ENCODE measurements around the gene PATL1.
"Not testable (repeated sequence)": the region's sequence is repeated elsewhere in the genome, so short reads cannot be mapped to it uniquely, and the experiment has no call there.

PATL1 gene, protein sequence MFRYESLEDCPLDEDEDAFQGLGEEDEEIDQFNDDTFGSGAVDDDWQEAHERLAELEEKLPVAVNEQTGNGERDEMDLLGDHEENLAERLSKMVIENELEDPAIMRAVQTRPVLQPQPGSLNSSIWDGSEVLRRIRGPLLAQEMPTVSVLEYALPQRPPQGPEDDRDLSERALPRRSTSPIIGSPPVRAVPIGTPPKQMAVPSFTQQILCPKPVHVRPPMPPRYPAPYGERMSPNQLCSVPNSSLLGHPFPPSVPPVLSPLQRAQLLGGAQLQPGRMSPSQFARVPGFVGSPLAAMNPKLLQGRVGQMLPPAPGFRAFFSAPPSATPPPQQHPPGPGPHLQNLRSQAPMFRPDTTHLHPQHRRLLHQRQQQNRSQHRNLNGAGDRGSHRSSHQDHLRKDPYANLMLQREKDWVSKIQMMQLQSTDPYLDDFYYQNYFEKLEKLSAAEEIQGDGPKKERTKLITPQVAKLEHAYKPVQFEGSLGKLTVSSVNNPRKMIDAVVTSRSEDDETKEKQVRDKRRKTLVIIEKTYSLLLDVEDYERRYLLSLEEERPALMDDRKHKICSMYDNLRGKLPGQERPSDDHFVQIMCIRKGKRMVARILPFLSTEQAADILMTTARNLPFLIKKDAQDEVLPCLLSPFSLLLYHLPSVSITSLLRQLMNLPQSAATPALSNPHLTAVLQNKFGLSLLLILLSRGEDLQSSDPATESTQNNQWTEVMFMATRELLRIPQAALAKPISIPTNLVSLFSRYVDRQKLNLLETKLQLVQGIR

DNA sequence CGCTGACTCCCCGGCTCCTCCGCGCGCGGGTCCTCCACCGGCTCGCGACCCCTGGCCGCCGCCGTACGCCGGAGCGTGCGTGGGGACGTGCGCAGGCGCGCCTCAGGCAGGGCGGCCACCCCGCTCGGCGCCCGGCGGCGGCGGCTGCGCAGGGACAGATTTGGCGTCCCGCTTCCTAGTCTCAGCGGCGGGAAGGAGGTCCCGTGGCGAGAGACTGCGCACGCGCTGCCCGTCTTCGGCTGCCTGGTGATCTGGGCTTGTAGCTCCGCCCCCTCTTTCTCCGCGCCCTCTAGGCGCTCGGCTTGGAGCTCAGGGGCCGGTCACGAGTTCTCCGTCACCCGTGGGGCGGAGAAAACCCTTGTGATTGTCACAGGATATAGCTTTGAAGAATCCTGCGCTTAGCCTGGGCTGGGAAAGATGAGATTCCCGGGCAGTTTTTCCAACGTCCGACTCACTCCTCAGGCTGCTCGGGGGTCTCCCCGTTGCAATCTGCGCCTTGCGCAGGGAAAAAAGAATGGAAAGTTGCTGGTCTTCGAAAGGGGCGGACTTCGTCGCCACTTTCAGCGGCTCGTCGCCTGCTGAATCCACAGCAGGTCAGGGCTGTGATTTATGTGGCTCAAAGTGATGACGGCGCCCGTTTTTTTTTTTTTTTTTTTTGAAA is at the start of gene PATL1:
Gene PATL1, minus strand, starts transcription at position 88 of the 661 bp plus-strand sequence. CDS start 142 bp downstream, outside the sequence.
- DNase-seq, result peak; percentile 96

DNA sequence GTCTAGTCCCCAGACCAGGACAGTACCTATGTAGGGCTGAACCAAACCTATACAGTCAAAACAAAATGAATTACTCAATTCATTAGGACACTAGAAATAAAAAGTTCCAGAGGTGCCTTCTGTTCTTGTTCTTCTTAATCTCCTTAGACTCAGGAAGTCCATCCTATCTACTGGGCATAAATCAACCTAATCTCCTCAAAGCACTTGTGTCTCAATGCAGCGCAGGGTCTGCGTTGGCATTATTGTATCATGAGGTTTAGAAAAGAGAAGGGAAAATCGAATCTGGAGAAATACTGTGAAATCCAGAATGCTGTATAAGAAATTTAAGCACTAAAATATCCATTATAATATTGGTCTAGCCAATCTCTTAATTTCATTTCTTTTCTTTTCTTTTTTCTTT is 47.2 kb upstream of the PATL1 start:
- no peak for DNase-seq

DNA sequence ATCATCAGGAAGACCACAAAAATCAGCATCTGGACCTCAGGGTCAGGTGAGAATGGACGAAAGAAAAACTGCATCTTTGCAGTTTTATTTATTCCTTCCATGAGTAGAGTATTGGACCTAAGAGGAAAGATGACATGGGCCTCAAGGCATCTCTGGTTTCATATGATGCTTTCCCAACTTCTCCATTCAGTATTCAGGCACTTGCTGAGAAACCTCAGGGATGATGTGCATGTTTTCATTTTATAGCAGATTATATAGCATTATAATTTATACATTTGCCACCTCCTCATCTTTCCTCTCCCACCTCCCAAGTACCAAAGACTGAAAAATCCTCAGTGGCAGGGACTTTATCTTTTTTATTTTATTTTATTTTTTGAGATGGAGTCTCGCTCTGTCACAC is 44.9 kb upstream of the PATL1 start, which contains the start of gene OR10V1:
Gene OR10V1, minus strand, starts transcription at position 101 of the 400 bp plus-strand sequence. Its CDS starts 0 bp downstream, at position 101.
- DNase-seq, result no peak

DNA sequence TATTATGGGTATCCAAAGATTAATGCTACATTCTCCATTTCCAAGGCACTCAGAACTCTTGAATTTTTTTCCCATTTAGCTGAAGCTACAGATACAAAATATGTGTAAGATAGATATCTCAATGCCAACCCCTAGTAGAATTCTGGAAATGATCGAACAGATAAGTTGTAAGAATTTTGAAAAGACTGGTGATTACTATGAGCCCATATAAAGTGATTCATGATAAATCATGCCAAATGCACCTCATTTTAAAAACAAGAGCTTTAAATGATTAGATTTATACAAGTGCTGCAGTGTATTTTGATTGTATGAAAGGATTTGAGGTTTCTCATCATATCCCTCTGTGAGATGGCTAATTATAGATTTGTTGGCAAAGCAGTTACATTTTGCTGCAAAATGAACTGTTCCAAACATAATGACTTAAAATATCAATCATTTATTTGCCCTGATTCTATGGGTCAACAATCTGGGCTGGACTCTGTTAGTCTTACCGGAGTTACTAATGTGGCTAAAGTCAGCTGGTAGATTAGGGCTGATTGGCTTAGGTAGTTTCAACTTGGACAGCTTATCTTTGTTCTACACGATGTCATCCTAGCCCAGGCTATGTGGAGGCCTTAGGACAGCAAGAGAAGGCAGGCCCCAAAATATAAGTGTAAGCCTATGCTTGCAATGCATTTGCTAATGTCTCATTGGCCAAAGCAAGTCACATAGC is 41.5 kb upstream of the PATL1 start:
- no peak for DNase-seq

DNA sequence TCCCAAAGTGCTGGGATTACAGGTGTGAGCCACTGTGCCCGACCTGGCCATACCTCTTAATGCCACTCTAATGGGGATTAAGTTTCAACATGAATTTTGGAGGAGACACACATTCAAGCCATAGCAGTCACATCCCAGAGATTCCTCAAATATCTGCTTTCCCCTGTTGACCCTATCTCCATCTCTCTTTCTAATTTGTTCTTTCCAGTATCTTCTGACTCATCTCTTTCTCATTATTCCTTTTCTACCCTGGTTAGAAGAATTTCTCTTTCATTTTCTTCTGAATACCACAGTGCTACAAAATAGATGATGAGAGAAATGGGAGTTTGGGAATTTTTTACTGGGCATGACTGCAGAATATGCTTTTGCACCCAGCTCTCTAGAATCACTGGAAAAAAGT is 39.7 kb upstream of the PATL1 start:
- no peak for DNase-seq

DNA sequence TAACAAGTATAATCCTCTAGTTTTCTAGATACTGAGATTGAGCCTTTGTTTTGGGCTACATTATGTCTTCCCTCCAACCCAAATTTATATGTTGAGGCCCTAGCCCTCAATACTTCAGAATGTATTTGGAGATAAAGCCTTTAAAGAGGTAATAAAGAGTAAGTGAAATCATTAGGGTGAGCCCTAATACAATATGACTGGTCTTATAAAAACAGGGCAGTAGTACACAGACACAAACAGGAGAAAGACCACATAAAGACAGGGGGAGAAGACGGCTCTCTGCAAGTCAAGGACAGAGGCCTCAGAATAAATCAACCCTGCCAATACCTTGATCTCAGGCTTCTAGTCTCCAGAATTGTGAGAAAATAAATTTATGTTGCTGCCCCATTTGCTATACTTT is 38.5 kb upstream of the PATL1 start:
- no peak for DNase-seq

DNA sequence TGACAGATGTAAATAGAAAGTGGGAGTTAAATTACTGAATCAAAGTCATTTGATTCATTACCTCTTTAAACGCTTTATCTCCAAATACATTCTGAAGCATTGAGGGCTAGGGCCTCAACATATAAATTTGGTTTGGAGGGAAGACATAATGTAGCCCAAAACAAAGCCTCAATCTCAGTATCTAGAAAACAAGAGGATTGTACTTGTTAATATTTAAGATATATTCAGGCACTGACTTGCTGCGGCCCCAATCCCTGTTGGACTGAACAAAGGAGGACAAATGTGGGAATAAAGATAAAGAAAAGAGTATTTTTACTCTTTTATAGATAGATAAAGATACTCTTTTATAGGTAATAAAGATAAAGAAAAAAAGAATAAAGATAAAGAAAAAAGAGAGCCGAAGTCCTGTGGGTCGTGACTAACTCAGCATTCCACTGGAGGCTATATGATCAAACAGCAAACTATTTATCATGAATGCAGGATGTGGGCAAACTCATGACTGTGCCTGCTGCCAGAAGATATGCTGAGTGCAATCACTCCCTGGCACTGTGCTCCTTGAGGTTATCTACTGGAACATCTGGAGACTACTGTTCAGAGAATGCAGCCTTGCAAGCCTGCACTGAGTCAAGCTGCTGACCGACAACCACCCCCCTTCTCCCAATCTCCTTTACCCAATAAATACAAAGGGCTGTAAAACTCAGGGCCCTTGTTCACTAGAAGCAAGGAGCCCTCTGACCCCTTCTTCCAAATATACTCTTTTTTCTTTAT is 37.9 kb upstream of the PATL1 start:
- DNase-seq, result no peak

DNA sequence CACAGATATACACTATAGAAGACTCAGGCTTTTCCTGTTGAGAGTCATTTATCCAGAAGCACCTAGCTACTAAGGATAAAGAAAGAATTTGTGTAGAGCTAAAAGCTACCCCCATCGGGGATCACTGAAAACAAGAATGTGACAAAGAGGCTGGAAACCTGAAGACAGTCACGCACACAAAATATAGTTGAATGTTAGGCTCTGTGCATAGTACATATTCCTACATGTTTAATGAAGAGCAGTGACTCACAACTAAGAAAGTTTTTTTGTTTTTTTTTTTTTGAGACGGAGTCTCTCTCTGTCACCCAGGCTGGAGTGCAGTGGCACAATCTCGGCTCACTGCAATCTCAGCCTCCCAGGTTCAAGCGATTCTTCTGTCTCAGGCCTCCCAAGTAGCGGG is 36.5 kb upstream of the PATL1 start:
- no peak for DNase-seq

DNA sequence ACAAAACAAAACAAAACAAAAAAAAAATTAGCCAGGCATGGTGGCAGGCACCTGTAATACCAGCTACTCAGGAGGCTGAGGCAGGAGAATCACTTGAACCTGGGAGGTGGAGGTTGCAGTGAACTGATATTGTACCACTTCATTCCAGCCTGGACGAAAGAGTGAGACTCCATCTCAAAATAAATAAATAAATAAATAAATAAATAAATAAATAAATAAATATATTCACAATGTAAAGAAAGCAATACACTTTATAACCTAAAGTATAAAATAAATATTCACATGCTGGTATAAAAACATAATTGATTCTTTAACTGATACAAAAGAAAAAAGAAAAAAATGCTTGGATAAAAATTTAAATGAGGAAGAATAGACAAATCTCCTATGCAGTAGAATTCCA is 34.7 kb upstream of the PATL1 start:
- DNase-seq, result not testable (repeated sequence)

DNA sequence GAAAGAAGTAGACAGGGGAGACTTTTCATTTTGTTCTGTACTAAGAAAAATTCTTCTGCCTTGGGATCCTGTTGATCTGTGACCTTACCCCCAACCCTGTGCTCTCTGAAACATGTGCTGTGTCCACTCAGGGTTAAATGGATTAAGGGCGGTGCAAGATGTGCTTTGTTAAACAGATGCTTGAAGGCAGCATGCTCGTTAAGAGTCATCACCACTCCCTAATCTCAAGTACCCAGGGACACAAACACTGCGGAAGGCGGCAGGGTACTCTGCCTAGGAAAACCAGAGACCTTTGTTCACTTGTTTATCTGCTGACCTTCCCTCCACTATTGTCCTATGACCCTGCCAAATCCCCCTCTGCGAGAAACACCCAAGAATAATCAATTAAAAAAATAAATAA is 31.3 kb upstream of the PATL1 start:
- DNase-seq, result not testable (repeated sequence)

DNA sequence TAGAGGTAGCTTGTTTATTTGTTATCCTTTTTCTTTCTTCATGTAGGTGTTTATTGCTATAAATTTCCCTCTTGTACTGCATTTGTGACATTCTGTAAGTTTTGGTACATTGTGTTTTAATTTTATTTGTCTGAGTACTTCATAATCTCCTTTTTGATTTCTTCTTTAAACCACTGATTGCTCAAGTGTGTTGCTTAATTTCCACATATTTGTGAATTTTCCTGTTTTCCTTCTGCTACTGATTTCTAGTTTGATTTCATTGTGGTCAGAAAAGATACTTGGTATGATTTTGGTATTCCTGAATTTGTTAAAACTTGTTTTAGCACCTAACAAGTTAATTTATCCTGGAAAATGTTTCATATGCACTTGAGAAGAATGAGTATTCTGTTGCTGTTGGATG is 29.7 kb upstream of the PATL1 start:
- DNase-seq, result no peak

DNA sequence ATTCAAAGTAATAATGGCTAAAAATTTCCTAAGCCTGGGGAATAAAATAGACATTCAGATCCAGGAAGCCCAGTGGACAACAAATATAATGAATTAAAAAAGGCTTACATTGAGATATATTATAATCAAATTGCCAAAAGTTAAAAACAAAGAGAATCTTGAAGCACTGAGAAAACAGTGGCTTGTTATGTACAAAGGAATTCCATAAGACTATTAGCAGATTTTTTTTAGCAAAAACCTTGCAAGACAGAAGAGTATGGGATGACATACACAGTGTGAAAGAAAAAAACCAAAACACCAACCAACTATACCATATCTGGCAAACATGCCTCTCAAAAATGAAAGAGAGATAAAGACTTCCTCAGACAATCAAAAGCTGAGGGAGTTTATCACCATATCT is 24.1 kb upstream of the PATL1 start:
- no peak for DNase-seq

DNA sequence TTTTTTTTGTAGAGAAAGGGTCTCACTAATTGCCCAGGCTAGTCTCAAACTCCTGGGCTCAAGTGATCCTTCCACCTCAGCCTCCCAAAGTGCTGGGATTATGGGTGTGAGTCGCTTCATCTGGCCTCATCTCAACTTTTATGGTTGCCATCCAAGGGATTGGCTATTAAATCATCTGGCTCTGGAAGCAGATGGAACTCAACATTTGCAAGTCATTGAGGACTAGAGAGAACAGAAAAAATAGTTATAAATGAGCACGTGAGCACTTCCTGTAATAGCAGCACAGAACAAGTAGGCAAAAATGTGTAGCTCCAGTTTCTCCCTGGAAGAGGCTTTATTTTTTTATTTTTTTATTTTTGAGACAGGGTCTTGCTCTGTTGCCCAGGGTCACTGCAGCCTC is 22.3 kb upstream of the PATL1 start:
- DNase-seq, result no peak

DNA sequence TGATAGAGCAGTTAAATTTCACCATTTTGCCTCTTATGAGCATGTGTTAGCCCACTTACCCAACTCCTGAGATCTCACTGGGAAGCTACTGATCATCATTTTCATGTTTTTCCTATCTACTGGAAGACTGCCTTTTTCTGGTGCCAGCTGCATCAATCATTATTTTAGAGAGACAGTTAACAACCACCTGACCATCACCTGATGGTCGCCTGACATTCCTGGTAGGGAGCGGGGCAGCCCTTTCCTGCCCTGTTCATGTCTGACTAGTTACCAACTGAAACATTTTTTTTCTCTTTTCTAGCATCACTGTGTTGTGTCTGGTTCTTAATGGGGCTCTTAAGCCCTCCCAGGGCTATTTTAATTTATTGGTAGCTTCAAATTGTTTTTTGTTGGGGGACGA is 20.2 kb upstream of the PATL1 start:
- no peak for DNase-seq

DNA sequence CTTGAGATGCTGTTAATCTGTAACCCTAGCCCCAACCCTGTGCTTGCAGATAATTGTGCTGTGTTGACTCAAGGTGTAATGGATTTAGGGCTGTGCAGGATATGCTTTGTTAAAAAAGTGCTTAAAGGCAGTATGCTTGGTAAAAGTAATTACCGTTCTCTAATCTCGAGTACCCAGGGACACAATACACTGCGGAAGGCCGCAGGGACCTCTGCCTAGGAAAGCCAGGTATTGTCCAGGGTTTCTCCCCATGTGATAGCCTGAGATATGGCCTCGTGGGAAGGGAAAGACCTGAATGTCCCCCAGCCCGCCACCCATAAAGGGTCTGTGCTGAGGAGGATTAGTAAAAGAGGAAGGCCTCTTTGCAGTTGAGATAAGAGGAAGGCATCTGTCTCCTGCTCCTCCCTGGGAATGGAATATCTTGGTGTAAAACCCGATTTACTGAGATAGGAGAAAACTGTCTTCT is 12.5 kb upstream of the PATL1 start:
- DNase-seq, result not testable (repeated sequence)

DNA sequence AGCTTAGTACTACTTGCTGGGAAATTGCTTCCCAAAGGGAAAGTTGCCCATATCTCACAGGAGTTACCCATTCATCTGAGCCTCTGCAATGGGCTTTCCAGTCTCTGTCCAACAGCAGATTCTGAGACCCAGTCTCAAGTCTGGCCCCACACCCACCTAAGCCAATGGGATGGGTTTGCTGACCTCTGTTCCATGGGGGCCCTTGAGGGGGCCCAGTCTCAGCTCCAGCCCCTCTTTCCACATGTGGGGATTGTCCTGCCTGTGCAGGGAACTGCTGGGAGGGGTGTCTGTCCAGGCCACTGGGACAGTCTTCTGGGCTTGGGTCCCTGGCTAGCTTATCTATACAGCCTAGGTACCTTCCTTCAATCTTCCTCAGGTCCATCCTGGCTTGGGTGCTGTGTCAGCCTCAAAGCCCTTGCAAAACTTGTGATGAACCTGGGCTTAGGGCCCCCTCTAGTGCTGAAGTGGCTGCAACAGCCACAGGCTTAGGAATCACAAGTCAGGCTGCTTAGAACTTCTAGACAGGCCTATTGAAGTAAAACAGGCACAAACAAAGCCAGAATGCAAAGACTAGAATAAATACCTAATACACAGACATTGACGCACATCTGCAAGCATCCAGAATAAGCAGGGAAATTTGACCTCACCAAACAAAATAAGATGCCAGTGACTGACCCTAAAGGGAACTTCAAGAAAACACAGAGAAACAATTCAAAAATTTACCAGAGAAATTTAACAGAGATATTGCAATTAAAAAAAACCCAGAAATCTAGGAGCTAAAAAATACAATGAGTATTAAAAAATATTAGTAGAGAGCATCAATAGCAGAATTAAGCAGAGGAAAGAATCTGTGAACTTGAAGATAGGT is 11.7 kb upstream of the PATL1 start:
- DNase-seq, result peak; percentile 19

DNA sequence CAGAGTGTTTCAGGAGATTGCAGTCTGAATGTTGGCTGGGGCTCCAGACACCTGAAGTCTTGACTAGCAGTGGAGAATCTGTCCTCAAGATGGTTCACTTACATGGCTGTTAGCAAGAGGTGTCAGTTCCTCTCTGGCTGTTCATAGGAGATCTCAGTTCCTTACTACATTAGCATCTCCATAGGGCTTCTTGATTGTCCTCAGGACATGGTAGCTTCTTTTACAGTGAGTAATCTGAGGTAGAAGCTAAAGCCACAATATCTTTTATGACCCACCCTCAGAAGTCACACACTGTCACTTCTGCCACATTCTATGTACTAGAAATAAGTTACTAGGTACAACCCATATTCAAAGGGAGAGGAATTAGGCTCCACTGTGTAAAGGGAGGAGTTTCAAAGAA is 10.5 kb upstream of the PATL1 start:
- DNase-seq, result no peak

DNA sequence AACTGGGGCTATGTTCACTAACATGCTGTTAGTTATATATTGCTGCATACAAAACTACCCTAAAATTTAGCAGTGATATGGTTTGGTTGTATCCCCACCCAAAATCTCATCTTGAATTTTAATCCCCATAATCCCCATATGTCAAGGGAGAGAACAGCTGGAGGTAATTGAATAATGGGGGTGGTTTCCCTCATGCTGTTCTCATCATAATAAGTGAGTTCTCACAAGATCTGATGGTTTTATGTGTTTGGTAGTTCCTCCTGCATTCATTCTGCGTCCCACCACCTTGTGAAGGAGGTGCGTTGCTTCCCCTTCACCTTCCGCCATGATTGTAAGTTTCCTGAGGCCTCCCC is 10.0 kb upstream of the PATL1 start:
- no peak for DNase-seq

DNA sequence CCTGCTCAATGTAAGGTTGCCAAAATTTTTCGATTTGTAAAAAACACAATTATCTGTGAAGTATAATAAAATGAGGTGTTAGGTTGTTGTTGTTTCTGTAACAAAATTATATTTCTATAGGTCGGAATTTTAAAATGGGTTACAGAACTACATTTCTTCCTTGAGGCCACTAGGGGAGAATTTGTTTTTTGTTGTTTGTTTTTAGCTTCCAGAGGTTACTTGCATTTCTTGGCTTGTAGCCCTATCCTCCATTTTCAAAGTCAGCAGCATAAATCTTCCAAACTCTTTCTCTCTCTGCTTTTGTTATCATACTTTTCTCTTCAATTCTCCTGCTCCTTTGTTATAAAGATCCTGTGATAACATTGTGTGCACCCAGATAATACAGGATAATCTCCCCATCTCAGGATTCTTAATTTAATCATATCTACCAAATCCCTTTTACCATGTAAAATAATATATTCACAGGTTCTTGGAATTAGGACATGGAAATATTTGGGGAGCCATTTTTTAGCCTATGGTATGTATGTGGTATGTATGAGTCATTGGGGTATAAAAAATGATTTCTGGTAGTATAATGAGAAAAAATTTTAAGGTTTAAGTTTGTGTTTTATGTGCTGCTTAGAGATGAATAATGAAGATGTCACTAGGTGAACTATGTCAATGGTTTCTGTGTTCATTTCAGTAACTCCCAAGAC is 9.4 kb upstream of the PATL1 start:
- DNase-seq, result no peak

DNA sequence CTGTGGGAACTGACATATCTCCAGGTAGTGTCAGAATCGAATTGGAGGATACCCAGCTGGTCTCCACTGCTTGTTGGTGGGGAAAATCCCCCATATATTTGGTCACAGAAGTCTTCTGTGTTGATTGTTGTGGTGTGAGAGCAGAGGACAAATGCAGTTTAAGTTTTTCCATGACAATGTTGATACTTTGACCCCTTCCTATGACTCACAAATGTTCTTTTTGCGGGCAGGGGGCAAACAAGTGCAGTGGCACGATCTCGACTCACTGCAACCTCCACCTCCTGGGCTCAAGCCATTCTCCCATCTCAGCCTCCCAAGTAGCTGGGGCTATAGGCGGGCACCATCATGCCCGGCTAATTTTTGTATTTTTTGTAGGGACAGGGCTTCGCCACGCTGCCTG is 7.4 kb upstream of the PATL1 start:
- DNase-seq, result no peak

All from GOT3 (cell line).